ENCODE measurements around the gene TPRG1L. TPM values are rescaled to one million over a fixed set of nuclear protein-coding genes. Genes with fewer than 3 reads are reported as not detected.

TPRG1L gene
- total and polyA plus RNA-seq, 7 experiments from 2014 or later: 15.6 to 61.4 (median 44.0) TPM

DNA sequence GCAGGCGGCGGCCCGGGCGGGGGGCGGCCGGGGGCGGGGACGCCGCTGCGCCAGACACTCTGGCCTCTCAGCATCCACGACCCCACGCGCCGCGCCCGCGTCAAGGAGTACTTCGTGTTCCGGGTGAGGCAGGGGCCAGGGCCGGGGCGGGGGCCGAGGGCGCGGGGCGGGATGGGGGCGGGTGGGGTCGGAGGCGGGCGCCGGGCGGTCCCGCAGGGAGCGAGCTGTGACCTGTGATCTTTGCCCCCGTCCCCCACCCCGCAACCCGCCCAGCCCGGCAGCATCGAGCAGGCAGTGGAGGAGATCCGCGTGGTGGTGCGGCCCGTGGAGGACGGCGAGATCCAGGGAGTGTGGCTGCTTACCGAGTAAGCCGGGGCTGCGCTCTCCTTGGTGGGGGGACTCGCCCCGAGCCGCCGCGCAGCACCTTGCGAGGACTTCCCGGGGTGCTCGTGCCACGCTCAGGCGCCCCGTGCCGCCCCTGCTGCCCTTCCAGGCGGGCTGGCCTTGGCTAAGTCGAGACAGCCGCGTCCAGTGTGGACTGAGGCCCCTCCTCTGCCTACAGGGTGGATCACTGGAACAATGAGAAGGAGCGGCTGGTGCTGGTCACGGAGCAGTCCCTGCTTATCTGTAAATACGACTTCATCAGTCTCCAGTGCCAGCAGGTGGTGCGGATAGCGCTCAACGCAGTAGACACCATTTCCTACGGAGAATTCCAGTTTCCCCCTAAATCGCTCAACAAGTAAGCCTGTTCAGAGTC is 514 bp downstream of the TPRG1L start:
- Mint-ChIP-seq H3K36me3 (peaks cover 0 to 8% (median 4%) of the 10 kb centered on the region in 5 donors), H3K4me3 (peak overlapping the region; percentile 77 to 99 (median 96)), H3K9me3 (peaks cover 0 to 2% (median 0%) of the 10 kb centered on the region in 11 donors), H3K4me1 (peaks cover 27 to 52% (median 40%) of the 10 kb centered on the region in 7 donors), H3K27me3 (peaks cover 0 to 13% (median 0%) of the 10 kb centered on the region in 5 donors), H3K27ac (peak overlapping the region; percentile 58 to 97 (median 90))
- Histone ChIP-seq H3K4me1 (ENCODE audit: control insufficient read depth in 2 of 2, insufficient read depth in 2 of 2, low read length in 2 of 2) (peaks cover 22% of the 10 kb centered on the region in 2 donors), H3K4me3 (ENCODE audit: low read length) (peak overlapping the region; percentile 64), H3K27me3 (ENCODE audit: control insufficient read depth in 2 of 2, insufficient read depth in 2 of 2, low read length in 2 of 2) (no peaks in the 10 kb centered on the region), H3K36me3 (ENCODE audit: control insufficient read depth in 2 of 3, insufficient read depth in 3 of 3, low read length in 3 of 3) (peaks cover 0 to 36% (median 16%) of the 10 kb centered on the region in 3 experiments), H3K9me3 (ENCODE audit: control insufficient read depth in 2 of 3, low read length in 3 of 3) (no peaks in the 10 kb centered on the region), H3K27ac (ENCODE audit: low read depth, low read length) (peak overlapping the region; percentile 74)
- CTCF ChIA-PET: interaction anchor here (1.4 kb wide), 1 partner anchor 172 kb away, joined by 6 read pairs; no protein-coding TSS in a partner anchor
- POLR2A ChIA-PET: no interaction called here
- ATAC-seq (peak; percentile 23), DNase-seq (peak in 6 of 9 donors; percentile 24 to 47 (median 32))
- intact Hi-C loops (cut with micrococcal nuclease): loop anchor here (10.0 kb wide), 2 partner anchors 149 to 1101 kb away; partner anchors contain the start of genes PANK4 (in 1 of the 2) and SMIM1 (in 1 of the 2)

DNA sequence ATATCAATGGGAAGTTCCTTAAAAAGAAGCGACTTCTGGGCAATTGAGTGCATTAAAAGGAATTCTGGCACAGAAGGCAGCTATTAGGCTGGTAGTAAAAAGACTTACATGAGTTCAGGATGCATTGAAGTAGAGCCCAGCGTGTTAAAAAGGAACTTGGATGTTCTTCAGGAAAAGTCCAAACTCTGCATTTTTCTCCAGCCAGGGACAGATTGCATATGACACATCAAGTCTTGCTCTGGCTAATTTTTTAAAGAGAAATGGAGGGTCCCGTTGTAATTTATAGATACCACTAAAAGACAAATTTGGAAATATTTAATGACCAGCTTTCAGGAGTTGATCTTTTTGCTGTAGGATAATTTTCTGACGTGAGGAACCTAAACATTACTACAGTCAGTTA is 1.2 kb downstream of the TPRG1L start:
- Mint-ChIP-seq H3K4me3 (peak overlapping the region; percentile 77 to 99 (median 96)), H3K27me3 (peaks cover 0 to 13% (median 0%) of the 10 kb centered on the region in 5 donors), H3K4me1 (peaks cover 26 to 45% (median 35%) of the 10 kb centered on the region in 7 donors), H3K36me3 (peaks cover 0 to 10% (median 4%) of the 10 kb centered on the region in 5 donors), H3K9me3 (peaks cover 0 to 2% (median 0%) of the 10 kb centered on the region in 11 donors), H3K27ac (peak overlapping the region; percentile 27 to 97 (median 79))
- POLR2A ChIA-PET: interaction anchor here (0.9 kb wide), 1 partner anchor 22 kb away, joined by 5 read pairs; no protein-coding TSS in a partner anchor
- peaks cover 0 to 41% (median 16%) of the 10 kb centered on the region in 3 experiments for H3K36me3 ChIP-seq (ENCODE audit: control insufficient read depth in 2 of 3, insufficient read depth in 3 of 3, low read length in 3 of 3)
- peak overlapping the region; percentile 74 for H3K27ac ChIP-seq (ENCODE audit: low read depth, low read length)
- intact Hi-C loops (cut with micrococcal nuclease): loop anchor here (10.0 kb wide), 2 partner anchors 149 to 1101 kb away; partner anchors contain the start of genes PANK4 (in 1 of the 2) and SMIM1 (in 1 of the 2)
- H3K4me3 ChIP-seq (ENCODE audit: low read length): peak overlapping the region; percentile 64
- H3K9me3 ChIP-seq (ENCODE audit: control insufficient read depth in 2 of 3, low read length in 3 of 3): no peaks in the 10 kb centered on the region
- DNase-seq: no peak
- CTCF ChIA-PET: interaction anchor here (0.9 to 1.4 kb wide), 2 partner anchors 65 to 173 kb away, joined by 6 to 7 read pairs; no protein-coding TSS in a partner anchor
- ATAC-seq: no peak
- peaks cover 22% of the 10 kb centered on the region in 2 donors for H3K4me1 ChIP-seq (ENCODE audit: control insufficient read depth in 2 of 2, insufficient read depth in 2 of 2, low read length in 2 of 2)
- H3K27me3 ChIP-seq (ENCODE audit: control insufficient read depth in 2 of 2, insufficient read depth in 2 of 2, low read length in 2 of 2): no peaks in the 10 kb centered on the region

DNA sequence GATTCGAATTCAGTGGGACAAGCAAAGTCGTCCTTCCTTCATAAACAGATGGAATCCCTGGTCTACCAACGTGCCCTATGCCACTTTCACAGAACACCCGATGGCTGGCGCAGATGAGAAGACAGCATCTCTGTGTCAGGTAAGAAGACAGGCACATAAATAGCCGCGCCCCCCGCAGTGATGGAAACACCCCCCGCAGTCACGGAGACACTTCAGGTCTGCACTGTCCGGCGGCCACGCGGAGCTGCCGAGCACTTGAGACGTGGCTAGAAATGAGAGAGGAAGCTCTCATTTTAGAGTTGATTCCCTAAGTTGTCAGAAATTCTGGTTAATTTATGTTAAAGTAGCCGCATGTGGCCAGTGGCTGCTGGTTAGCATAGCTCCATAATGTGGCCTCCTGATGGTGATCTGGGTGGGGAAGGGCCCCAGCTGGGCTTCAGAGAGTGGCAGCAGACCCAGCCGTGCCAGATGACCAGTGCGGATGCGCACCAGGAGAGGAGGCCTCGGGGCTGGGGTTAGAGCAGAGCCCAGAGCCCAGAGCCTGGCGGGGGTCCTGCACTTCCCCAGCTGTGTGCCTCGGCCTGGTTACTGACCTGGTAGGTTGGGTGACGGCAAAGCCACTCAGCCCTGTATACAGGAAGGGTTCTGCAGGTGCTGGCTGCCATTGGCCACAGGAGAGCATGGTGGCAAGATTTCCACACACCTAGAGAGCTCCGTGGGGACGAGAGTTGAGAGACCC is 2.9 kb downstream of the TPRG1L start:
- intact Hi-C loops (cut with micrococcal nuclease): loop anchor here (10.0 kb wide), 2 partner anchors 147 to 1103 kb away; partner anchors contain the start of genes PANK4 (in 1 of the 2) and SMIM1 (in 1 of the 2)
- H3K27ac Mint-ChIP-seq: peak overlapping the region in 5 of 9 donors; percentile 19 to 59 (median 47)
- DNase-seq (no peak), ATAC-seq (no peak)
- H3K4me1 Mint-ChIP-seq: peaks cover 20 to 32% (median 28%) of the 10 kb centered on the region in 7 donors
- H3K9me3 Mint-ChIP-seq: peaks cover 0 to 2% (median 0%) of the 10 kb centered on the region in 11 donors
- H3K9me3 ChIP-seq (ENCODE audit: control insufficient read depth in 2 of 3, low read length in 3 of 3): no peaks in the 10 kb centered on the region
- POLR2A ChIA-PET: interaction anchor here (0.8 to 2.4 kb wide), 4 partner anchors 9 to 96 kb away, joined by 3 to 10 read pairs (median 3); partner anchors contain the start of gene WRAP73
- peaks cover 0 to 13% (median 0%) of the 10 kb centered on the region in 5 donors for H3K27me3 Mint-ChIP-seq
- H3K4me1 ChIP-seq (ENCODE audit: control insufficient read depth in 2 of 2, insufficient read depth in 2 of 2, low read length in 2 of 2): peaks cover 22% of the 10 kb centered on the region in 2 donors
- H3K4me3 ChIP-seq (ENCODE audit: low read length): no peak overlapping the region
- no peak overlapping the region for H3K27ac ChIP-seq (ENCODE audit: low read depth, low read length)
- peak overlapping the region in 1 of 10 donors; percentile 61 for H3K4me3 Mint-ChIP-seq
- peaks cover 0 to 11% (median 4%) of the 10 kb centered on the region in 5 donors for H3K36me3 Mint-ChIP-seq
- CTCF ChIA-PET: interaction anchor here (1.2 kb wide), 1 partner anchor 8 kb away, joined by 3 read pairs; no protein-coding TSS in a partner anchor
- H3K27me3 ChIP-seq (ENCODE audit: control insufficient read depth in 2 of 2, insufficient read depth in 2 of 2, low read length in 2 of 2): no peaks in the 10 kb centered on the region
- peaks cover 0 to 58% (median 16%) of the 10 kb centered on the region in 3 experiments for H3K36me3 ChIP-seq (ENCODE audit: control insufficient read depth in 2 of 3, insufficient read depth in 3 of 3, low read length in 3 of 3)

DNA sequence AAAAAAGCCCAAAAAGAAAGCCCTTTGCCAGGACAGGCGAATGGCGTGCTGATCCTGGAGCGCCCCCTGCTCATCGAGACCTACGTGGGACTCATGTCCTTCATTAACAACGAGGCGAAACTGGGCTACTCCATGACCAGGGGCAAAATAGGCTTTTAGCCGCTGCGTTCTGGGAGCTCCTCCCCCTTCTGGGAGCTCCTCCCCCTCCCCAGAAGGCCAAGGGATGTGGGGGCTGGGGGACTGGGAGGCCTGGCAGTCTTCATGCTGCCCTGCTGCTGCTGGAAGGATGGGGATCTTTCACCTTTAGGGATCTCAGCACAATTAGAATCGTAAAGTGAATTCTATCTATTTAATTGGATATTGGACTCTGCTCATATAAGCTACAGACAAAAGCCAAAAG is 3.6 kb downstream of the TPRG1L start:
- H3K27me3 Mint-ChIP-seq: peaks cover 0 to 8% (median 0%) of the 10 kb centered on the region in 5 donors
- ATAC-seq: no peak
- H3K9me3 Mint-ChIP-seq: peaks cover 0 to 2% (median 0%) of the 10 kb centered on the region in 11 donors
- peaks cover 0 to 15% (median 4%) of the 10 kb centered on the region in 5 donors for H3K36me3 Mint-ChIP-seq
- H3K36me3 ChIP-seq (ENCODE audit: control insufficient read depth in 2 of 3, insufficient read depth in 3 of 3, low read length in 3 of 3): peaks cover 0 to 65% (median 20%) of the 10 kb centered on the region in 3 experiments
- DNase-seq: no peak
- intact Hi-C loops (cut with micrococcal nuclease): loop anchor here (10.0 kb wide), 2 partner anchors 146 to 1104 kb away; partner anchors contain the start of genes PANK4 (in 1 of the 2) and SMIM1 (in 1 of the 2)
- ChIA-PET POLR2A (interaction anchor here (1.3 to 2.4 kb wide), 3 partner anchors 18 to 97 kb away, joined by 3 to 10 read pairs (median 6); partner anchors contain the start of gene WRAP73), CTCF (interaction anchor here (0.7 to 1.2 kb wide), 2 partner anchors 8 to 9 kb away, joined by 3 read pairs; no protein-coding TSS in a partner anchor)
- no peak overlapping the region for H3K4me3 ChIP-seq (ENCODE audit: low read length)
- peaks cover 12 to 24% (median 21%) of the 10 kb centered on the region in 7 donors for H3K4me1 Mint-ChIP-seq
- H3K27ac ChIP-seq (ENCODE audit: low read depth, low read length): no peak overlapping the region
- no peak overlapping the region for H3K4me3 Mint-ChIP-seq
- no peaks in the 10 kb centered on the region for H3K9me3 ChIP-seq (ENCODE audit: control insufficient read depth in 2 of 3, low read length in 3 of 3)
- H3K27ac Mint-ChIP-seq: peak overlapping the region in 1 of 9 donors; percentile 62
- peaks cover 18% of the 10 kb centered on the region in 2 donors for H3K4me1 ChIP-seq (ENCODE audit: control insufficient read depth in 2 of 2, insufficient read depth in 2 of 2, low read length in 2 of 2)
- no peaks in the 10 kb centered on the region for H3K27me3 ChIP-seq (ENCODE audit: control insufficient read depth in 2 of 2, insufficient read depth in 2 of 2, low read length in 2 of 2)

DNA sequence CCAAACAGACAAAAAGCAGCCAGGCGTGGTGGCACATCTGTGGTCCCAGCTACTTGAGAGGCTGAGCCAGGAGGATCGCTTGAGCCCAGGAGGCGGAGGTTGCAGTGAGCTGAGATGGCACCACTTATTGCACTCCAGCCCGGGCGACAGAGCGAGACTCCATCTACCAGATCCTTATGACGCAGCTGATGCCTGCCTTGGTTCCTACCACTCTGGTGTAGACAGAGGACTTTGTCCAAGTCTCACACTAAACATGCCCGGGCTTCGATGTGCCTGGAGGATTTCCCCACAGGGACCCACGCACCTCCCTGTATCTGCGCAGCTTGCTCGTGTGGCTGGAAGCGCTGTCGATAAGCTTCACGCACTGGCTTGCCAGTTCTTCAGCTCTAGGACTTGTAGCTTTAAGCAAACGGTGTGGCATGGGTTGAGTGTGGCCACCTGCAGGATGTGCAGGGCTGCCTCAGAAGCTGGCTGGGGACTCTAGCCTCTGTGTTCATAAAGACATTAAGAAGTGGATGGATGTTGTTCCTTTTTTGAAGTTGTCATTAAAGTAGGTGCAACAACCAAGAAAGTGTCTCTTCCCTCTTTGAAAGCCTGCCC is 4.8 kb downstream of the TPRG1L start:
- Mint-ChIP-seq H3K4me1 (peaks cover 5 to 12% (median 10%) of the 10 kb centered on the region in 7 donors), H3K27me3 (peaks cover 0 to under 1% (median 0%) of the 10 kb centered on the region in 5 donors), H3K27ac (peak overlapping the region in 2 of 9 donors; percentile 62 to 81), H3K36me3 (peaks cover 0 to 18% (median 3%) of the 10 kb centered on the region in 5 donors), H3K9me3 (peaks cover 0 to under 1% (median 0%) of the 10 kb centered on the region in 11 donors), H3K4me3 (no peak overlapping the region)
- ATAC-seq (no peak), DNase-seq (no peak)
- Histone ChIP-seq H3K9me3 (ENCODE audit: control insufficient read depth in 2 of 3, low read length in 3 of 3) (no peaks in the 10 kb centered on the region), H3K36me3 (ENCODE audit: control insufficient read depth in 2 of 3, insufficient read depth in 3 of 3, low read length in 3 of 3) (peaks cover 0 to 73% (median 21%) of the 10 kb centered on the region in 3 experiments), H3K27me3 (ENCODE audit: control insufficient read depth in 2 of 2, insufficient read depth in 2 of 2, low read length in 2 of 2) (no peaks in the 10 kb centered on the region), H3K4me1 (ENCODE audit: control insufficient read depth in 2 of 2, insufficient read depth in 2 of 2, low read length in 2 of 2) (peaks cover 11% of the 10 kb centered on the region in 2 donors), H3K27ac (ENCODE audit: low read depth, low read length) (peak overlapping the region; percentile 17), H3K4me3 (ENCODE audit: low read length) (no peak overlapping the region)
- POLR2A ChIA-PET: interaction anchor here (0.9 to 2.4 kb wide), 3 partner anchors 17 to 99 kb away, joined by 3 to 10 read pairs (median 6); partner anchors contain the start of gene WRAP73
- intact Hi-C loops (cut with micrococcal nuclease): loop anchor here (10.0 kb wide), 2 partner anchors 145 to 1105 kb away; partner anchors contain the start of genes PANK4 (in 1 of the 2) and SMIM1 (in 1 of the 2)
- CTCF ChIA-PET: interaction anchor here (1.3 to 1.5 kb wide), 2 partner anchors 10 kb away, joined by 4 read pairs; no protein-coding TSS in a partner anchor
